ENCODE results near the gene BCR.
"Not testable (repeated sequence)": the region's sequence is repeated elsewhere in the genome, so short reads cannot be mapped to it uniquely, and the experiment has no call there.

The BCR gene

GRCh38 chr22:23180301-23180892, at the start of gene BCR:
BCR (plus strand) TSS chr22:23180509; CDS start chr22:23180961, 452 bp downstream.
- peak; percentile 62 for DNase-seq (ENCODE audit: low spot score)

- DNase-seq (ENCODE audit: low spot score): no peak
Measured at GRCh38 chr22:23130697-23131096, 49.6 kb upstream of the BCR start.

- no peak for DNase-seq (ENCODE audit: low spot score)
Measured at GRCh38 chr22:23131931-23132330, 48.4 kb upstream of the BCR start.

GRCh38 chr22:23132376-23133091, 47.8 kb upstream of the BCR start:
- no peak for DNase-seq (ENCODE audit: low spot score)

- DNase-seq (ENCODE audit: low spot score): no peak
Measured at GRCh38 chr22:23133922-23134321, 46.4 kb upstream of the BCR start.

GRCh38 chr22:23136991-23137390, 43.3 kb upstream of the BCR start:
- not testable (repeated sequence) for DNase-seq (ENCODE audit: low spot score)

GRCh38 chr22:23137468-23137867, 42.8 kb upstream of the BCR start:
- DNase-seq (ENCODE audit: low spot score): no peak

- peak; percentile 75 for DNase-seq (ENCODE audit: low spot score)
Measured at GRCh38 chr22:23137905-23138561, 42.3 kb upstream of the BCR start.

- no peak for DNase-seq (ENCODE audit: low spot score)
Measured at GRCh38 chr22:23138584-23139435, 41.5 kb upstream of the BCR start.

- DNase-seq (ENCODE audit: low spot score): no peak
Measured at GRCh38 chr22:23140385-23140784, 39.9 kb upstream of the BCR start.

GRCh38 chr22:23142546-23143105, 37.7 kb upstream of the BCR start:
- no peak for DNase-seq (ENCODE audit: low spot score)

- no peak for DNase-seq (ENCODE audit: low spot score)
Measured at GRCh38 chr22:23143119-23143518, 37.2 kb upstream of the BCR start.

GRCh38 chr22:23144432-23144831, 35.9 kb upstream of the BCR start:
- no peak for DNase-seq (ENCODE audit: low spot score)

- DNase-seq (ENCODE audit: low spot score): peak; percentile 98
Measured at GRCh38 chr22:23144932-23145877, 35.1 kb upstream of the BCR start, which contains the start of gene RAB36. RAB36 (plus strand) TSS chr22:23145477; CDS start chr22:23146617, 1,140 bp downstream.

- no peak for DNase-seq (ENCODE audit: low spot score)
Measured at GRCh38 chr22:23145878-23146470, 34.3 kb upstream of the BCR start.

- DNase-seq (ENCODE audit: low spot score): no peak
Measured at GRCh38 chr22:23146478-23147205, 33.7 kb upstream of the BCR start.

- no peak for DNase-seq (ENCODE audit: low spot score)
Measured at GRCh38 chr22:23147617-23148387, 32.5 kb upstream of the BCR start.

GRCh38 chr22:23149743-23150238, 30.5 kb upstream of the BCR start:
- DNase-seq (ENCODE audit: low spot score): no peak

- no peak for DNase-seq (ENCODE audit: low spot score)
Measured at GRCh38 chr22:23150762-23151161, 29.5 kb upstream of the BCR start.
